Small intestine (tissue), 7 donors: ENCODE data around the gene MAST4. TPM values are rescaled to one million over a fixed set of nuclear protein-coding genes. Genes with fewer than 3 reads are reported as not detected.

ENCODE experiments used
- DNase-seq, 2 donors: peaks; one replicate each; pipeline versions ENCODE4 v3.0.0 to v3.0.0-alpha.2; 2013
- FAIRE-seq: peaks from 2 replicates; lab custom pipeline; 2012; peaks lifted over from hg19 to GRCh38; lab: Jason Lieb, UNC
- H3K27ac ChIP-seq, 3 donors: one replicate each; pipeline ENCODE4 v1.5.1; 2013; ENCODE audit warnings: low read length in 2 of 3, mild to moderate bottlenecking in 2 of 3, control low read depth in 1 of 3, inconsistent platforms in 1 of 3, low read depth in 1 of 3, moderate library complexity in 1 of 3
- H3K27me3 ChIP-seq, 3 donors: one replicate each; pipeline ENCODE4 v1.6.1; 2013; ENCODE audit warnings: low read length in 3 of 3, inconsistent platforms in 1 of 3; ENCODE audit not compliant: control insufficient read depth in 3 of 3, insufficient read depth in 3 of 3
- H3K36me3 ChIP-seq, 3 donors: one replicate each; pipeline ENCODE4 v1.6.1; 2013; ENCODE audit warnings: low read length in 3 of 3, inconsistent platforms in 1 of 3, low read depth in 1 of 3, mild to moderate bottlenecking in 1 of 3, moderate library complexity in 1 of 3; ENCODE audit not compliant: control insufficient read depth in 3 of 3, insufficient read depth in 2 of 3
- H3K4me1 ChIP-seq, 3 donors: one replicate each; pipeline ENCODE4 v1.6.1; 2013; ENCODE audit warnings: low read length in 2 of 3, inconsistent platforms in 1 of 3, low read depth in 1 of 3, mild to moderate bottlenecking in 1 of 3, moderate library complexity in 1 of 3; ENCODE audit not compliant: control insufficient read depth in 3 of 3, insufficient read depth in 2 of 3
- H3K4me3 ChIP-seq, 3 donors: one replicate each; pipeline ENCODE4 v1.5.1; 2013; ENCODE audit warnings: low read length in 3 of 3, control low read depth in 1 of 3, inconsistent platforms in 1 of 3, low read depth in 1 of 3, mild to moderate bottlenecking in 1 of 3, moderate library complexity in 1 of 3
- H3K9me3 ChIP-seq, 2 donors: one replicate each; pipeline ENCODE4 v1.6.1; 2013; ENCODE audit warnings: low read depth in 1 of 2, low read length in 1 of 2; ENCODE audit not compliant: control insufficient read depth in 2 of 2, insufficient read depth in 1 of 2
- WGBS, 3 donors: extraction: QIAGEN DNeasy Blood & Tissue Kit; methylation state at CpG; one replicate each; pipeline ENCODE4 v1.1.7; 2013; 5-methylcytosine and 5-hydroxymethylcytosine counted together
- polyA plus RNA-seq, 4 donors: library from polyadenylated mRNA; stranded (reverse) in 3 of 4; unstranded in 1 of 4; fragments of 200-250 nt in 3 of 4; fragments of 120-200 nt in 1 of 4; gene quantifications; one replicate each; pipeline versions ENCODE4 v1.2.1 to v1.2.3, GENCODE V29; 2013
- donor health status: healthy with polysubstance abuse.
- donor health status: control.
- donor health status: control.
- donor health status: Bipolar disorder and iron deficiency.
- donor health status: healthy.

MAST4 gene
- polyA plus RNA-seq, 4 donors, result 3.0 to 16.4 (median 4.5) TPM

GRCh38 chr5:66830636-66831035 is 234.4 kb downstream of the MAST4 start:
- WGBS, 3 donors, result 11 to 16% (median 14%) methylated on average over 1 of the region's 1 CpG
- Histone ChIP-seq H3K4me1 (no peaks in the 10 kb centered on the region), H3K36me3 (no peaks in the 10 kb centered on the region), H3K4me3 (no peak overlapping the region), H3K27me3 (peaks cover 0 to 8% (median 0%) of the 10 kb centered on the region in 3 donors), H3K9me3 (no peaks in the 10 kb centered on the region), H3K27ac (no peak overlapping the region)
- no peak for FAIRE-seq
- no peak for DNase-seq

- Histone ChIP-seq H3K4me3 (no peak overlapping the region), H3K27me3 (no peaks in the 10 kb centered on the region), H3K9me3 (no peaks in the 10 kb centered on the region), H3K27ac (no peak overlapping the region), H3K4me1 (no peaks in the 10 kb centered on the region), H3K36me3 (no peaks in the 10 kb centered on the region)
- 89 to 95% (median 93%) methylated on average over 3 of the region's 3 CpGs for WGBS, 3 donors
- no peak for FAIRE-seq
- DNase-seq, result no peak
These were observed 243.5 kb downstream of the MAST4 start for GRCh38 chr5:66839636-66840185.

GRCh38 chr5:66840511-66841013 is 244.4 kb downstream of the MAST4 start:
- H3K4me3 ChIP-seq, result no peak overlapping the region
- no peak for DNase-seq
- H3K9me3 ChIP-seq, result no peaks in the 10 kb centered on the region
- H3K27me3 ChIP-seq, result no peaks in the 10 kb centered on the region
- no peaks in the 10 kb centered on the region for H3K4me1 ChIP-seq
- WGBS, 3 donors, result 53 to 69% (median 63%) methylated on average over 2 of the region's 2 CpGs
- H3K27ac ChIP-seq, result no peak overlapping the region
- FAIRE-seq, result no peak
- no peaks in the 10 kb centered on the region for H3K36me3 ChIP-seq

- DNase-seq (no peak), FAIRE-seq (no peak)
- H3K36me3 ChIP-seq, result no peaks in the 10 kb centered on the region
- WGBS, 3 donors, result 79 to 87% (median 83%) methylated on average over 1 of the region's 1 CpG
- no peak overlapping the region for H3K27ac ChIP-seq
- H3K4me1 ChIP-seq, result no peaks in the 10 kb centered on the region
- H3K9me3 ChIP-seq, result no peaks in the 10 kb centered on the region
- H3K27me3 ChIP-seq, result no peaks in the 10 kb centered on the region
- no peak overlapping the region for H3K4me3 ChIP-seq
These were observed 245.1 kb downstream of the MAST4 start for GRCh38 chr5:66841264-66841663.

GRCh38 chr5:66842540-66842939 is 246.3 kb downstream of the MAST4 start:
- Histone ChIP-seq H3K4me1 (no peaks in the 10 kb centered on the region), H3K36me3 (no peaks in the 10 kb centered on the region), H3K27ac (no peak overlapping the region), H3K9me3 (no peaks in the 10 kb centered on the region), H3K4me3 (no peak overlapping the region), H3K27me3 (no peaks in the 10 kb centered on the region)
- DNase-seq (no peak), FAIRE-seq (no peak)
- WGBS, 3 donors, result 90 to 95% (median 92%) methylated on average over 2 of the region's 2 CpGs

- no peak for DNase-seq
- Histone ChIP-seq H3K9me3 (no peaks in the 10 kb centered on the region), H3K4me1 (no peaks in the 10 kb centered on the region), H3K4me3 (no peak overlapping the region), H3K36me3 (no peaks in the 10 kb centered on the region), H3K27ac (no peak overlapping the region), H3K27me3 (no peaks in the 10 kb centered on the region)
- FAIRE-seq, result no peak
- 78 to 82% (median 81%) methylated on average over 4 of the region's 4 CpGs for WGBS, 3 donors
These were observed 246.9 kb downstream of the MAST4 start for GRCh38 chr5:66843065-66843464.

- DNase-seq (no peak), FAIRE-seq (no peak)
- Histone ChIP-seq H3K36me3 (no peaks in the 10 kb centered on the region), H3K4me3 (no peak overlapping the region), H3K27me3 (peaks cover 0 to 3% (median 0%) of the 10 kb centered on the region in 3 donors), H3K9me3 (no peaks in the 10 kb centered on the region), H3K4me1 (no peaks in the 10 kb centered on the region), H3K27ac (no peak overlapping the region)
- WGBS, 3 donors, result 60 to 78% (median 73%) methylated on average over 10 of the region's 10 CpGs
These were observed 252.8 kb downstream of the MAST4 start for GRCh38 chr5:66848749-66849641.

GRCh38 chr5:66849803-66850202 is 253.6 kb downstream of the MAST4 start:
- Histone ChIP-seq H3K27me3 (peaks cover 0 to 3% (median 0%) of the 10 kb centered on the region in 3 donors), H3K4me1 (no peaks in the 10 kb centered on the region), H3K9me3 (no peaks in the 10 kb centered on the region), H3K4me3 (no peak overlapping the region), H3K36me3 (no peaks in the 10 kb centered on the region), H3K27ac (no peak overlapping the region)
- FAIRE-seq, result no peak
- DNase-seq, result no peak
- WGBS, 3 donors, result 89 to 94% (median 90%) methylated on average over 1 of the region's 1 CpG
